PFSK-1 (cell line): ENCODE measurements around the gene LMOD1.

Source experiments
- POLR2AphosphoS5 ChIP-seq: IDR thresholded peaks from 2 replicates; pipeline ENCODE4 v1.6.1; 2012; ENCODE audit warnings: low read depth, mild to moderate bottlenecking, control low read depth, low read length, moderate library complexity
- SIN3A ChIP-seq: IDR thresholded peaks from 2 replicates; pipeline ENCODE4 v1.6.1; 2012; ENCODE audit warnings: mild to moderate bottlenecking, low read length, moderate library complexity, borderline replicate concordance; ENCODE audit not compliant: insufficient read depth
- TF ChIP-seq, protein P1 (sequence below), 2 experiments: IDR thresholded peaks; 2 replicates each; pipeline versions ENCODE4 v1.6.1 to v1.8.0; 2011 to 2012; ENCODE audit warnings: low read depth in 2 of 2, low read length in 2 of 2, control low read depth in 1 of 2, inconsistent platforms in 1 of 2, mild to moderate bottlenecking in 1 of 2, moderate library complexity in 1 of 2; ENCODE audit not compliant: insufficient read depth in 1 of 2

DNA sequence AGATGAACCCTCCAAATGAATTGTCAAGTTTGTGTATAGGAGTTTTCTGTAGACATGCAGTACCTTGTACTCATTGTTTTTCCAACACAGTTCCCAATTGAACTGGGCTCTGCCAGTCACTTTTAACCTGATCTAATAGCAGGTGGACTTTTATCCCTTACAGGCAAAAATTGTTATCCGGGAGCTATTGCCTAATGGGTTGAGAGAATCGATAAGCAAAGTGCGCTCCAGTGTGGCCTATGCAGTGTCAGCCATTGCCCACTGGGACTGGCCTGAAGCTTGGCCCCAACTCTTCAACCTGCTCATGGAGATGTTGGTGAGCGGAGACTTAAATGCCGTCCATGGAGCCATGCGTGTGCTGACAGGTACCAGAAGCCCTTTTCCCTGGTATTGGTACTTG is 98.1 kb downstream of the LMOD1 start:
- TF ChIP-seq POLR2AphosphoS5 (no peak), SIN3A (no peak)
- TF ChIP-seq, protein P1, sequence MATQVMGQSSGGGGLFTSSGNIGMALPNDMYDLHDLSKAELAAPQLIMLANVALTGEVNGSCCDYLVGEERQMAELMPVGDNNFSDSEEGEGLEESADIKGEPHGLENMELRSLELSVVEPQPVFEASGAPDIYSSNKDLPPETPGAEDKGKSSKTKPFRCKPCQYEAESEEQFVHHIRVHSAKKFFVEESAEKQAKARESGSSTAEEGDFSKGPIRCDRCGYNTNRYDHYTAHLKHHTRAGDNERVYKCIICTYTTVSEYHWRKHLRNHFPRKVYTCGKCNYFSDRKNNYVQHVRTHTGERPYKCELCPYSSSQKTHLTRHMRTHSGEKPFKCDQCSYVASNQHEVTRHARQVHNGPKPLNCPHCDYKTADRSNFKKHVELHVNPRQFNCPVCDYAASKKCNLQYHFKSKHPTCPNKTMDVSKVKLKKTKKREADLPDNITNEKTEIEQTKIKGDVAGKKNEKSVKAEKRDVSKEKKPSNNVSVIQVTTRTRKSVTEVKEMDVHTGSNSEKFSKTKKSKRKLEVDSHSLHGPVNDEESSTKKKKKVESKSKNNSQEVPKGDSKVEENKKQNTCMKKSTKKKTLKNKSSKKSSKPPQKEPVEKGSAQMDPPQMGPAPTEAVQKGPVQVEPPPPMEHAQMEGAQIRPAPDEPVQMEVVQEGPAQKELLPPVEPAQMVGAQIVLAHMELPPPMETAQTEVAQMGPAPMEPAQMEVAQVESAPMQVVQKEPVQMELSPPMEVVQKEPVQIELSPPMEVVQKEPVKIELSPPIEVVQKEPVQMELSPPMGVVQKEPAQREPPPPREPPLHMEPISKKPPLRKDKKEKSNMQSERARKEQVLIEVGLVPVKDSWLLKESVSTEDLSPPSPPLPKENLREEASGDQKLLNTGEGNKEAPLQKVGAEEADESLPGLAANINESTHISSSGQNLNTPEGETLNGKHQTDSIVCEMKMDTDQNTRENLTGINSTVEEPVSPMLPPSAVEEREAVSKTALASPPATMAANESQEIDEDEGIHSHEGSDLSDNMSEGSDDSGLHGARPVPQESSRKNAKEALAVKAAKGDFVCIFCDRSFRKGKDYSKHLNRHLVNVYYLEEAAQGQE (IDR thresholded peaks at IDR 0.05; ENCODE audit: insufficient read depth in 1 of 2, low read depth in 2 of 2, low read length in 2 of 2), result no peak
